Umbilical cord (tissue), 2 donors: ENCODE results near the gene CERS1. TPM values are rescaled to one million over a fixed set of nuclear protein-coding genes. Genes with fewer than 3 reads are reported as not detected.
A peak's percentile ranks its signal among the peaks of the same experiment; 100 is the strongest.
"Not testable (repeated sequence)": the region's sequence is repeated elsewhere in the genome, so short reads cannot be mapped to it uniquely, and the experiment has no call there.

Experiments used
- DNase-seq: peaks from one replicate; pipeline ENCODE4 v3.0.0-alpha.2; 2015; ENCODE audit warnings: low spot score
- total RNA-seq: library from RNA; depleted of rRNA; stranded (reverse); fragments of >200 nt; gene quantifications from one replicate; pipeline ENCODE4 v1.2.3, GENCODE V29; 2014; ENCODE audit warnings: low replicate concordance; ENCODE audit not compliant: insufficient read depth

The CERS1 gene
- total RNA-seq, 1 donor from 2014 or later, result not detected

DNA sequence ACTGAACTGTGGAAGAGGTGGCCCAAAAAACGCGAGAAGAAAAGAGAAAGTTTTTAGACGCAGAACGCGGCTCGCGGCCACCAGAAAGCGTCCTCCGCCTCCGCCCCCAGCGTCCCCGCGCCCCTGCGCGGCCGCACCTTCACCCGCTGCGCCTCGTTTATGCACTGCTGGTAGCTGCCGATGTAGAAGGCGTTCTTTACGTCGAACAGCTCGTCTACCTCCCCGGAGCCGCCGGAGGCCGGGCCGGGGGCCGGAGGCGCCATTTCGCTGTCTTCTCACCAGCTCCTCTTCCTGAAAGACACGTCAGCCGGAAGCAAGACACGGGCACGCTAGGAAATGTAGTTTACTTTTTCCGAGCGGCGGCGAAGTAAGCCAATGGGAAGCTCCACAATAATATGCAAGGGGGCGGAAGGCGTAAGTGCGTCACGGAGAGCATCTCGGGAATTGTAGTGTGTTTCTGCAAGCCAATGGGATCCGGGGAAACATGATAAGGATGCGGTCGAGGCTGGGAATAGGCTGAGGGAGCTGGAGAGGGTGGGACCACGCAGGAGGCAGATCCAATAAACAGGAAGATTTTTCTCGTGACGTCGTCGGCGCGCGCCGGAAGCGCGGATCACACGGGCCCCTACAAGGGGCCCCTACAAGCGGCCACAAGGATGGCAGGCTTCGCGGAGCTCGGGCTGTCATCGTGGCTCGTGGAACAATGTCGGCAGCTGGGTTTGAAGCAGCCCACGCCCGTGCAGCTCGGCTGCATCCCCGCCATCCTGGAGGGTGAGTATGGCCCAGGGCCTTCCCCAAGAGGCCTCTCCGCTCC, 23.3 kb upstream of the CERS1 start, which contains the start of the genes COPE and DDX49:
COPE (minus strand) TSS at position 302 of the 814 bp plus-strand sequence; CDS start at position 263, 39 bp downstream.
DDX49 (plus strand) TSS at position 630 of the 814 bp plus-strand sequence; CDS start at position 657, 27 bp downstream.
- DNase-seq, result peak; percentile 100

DNA sequence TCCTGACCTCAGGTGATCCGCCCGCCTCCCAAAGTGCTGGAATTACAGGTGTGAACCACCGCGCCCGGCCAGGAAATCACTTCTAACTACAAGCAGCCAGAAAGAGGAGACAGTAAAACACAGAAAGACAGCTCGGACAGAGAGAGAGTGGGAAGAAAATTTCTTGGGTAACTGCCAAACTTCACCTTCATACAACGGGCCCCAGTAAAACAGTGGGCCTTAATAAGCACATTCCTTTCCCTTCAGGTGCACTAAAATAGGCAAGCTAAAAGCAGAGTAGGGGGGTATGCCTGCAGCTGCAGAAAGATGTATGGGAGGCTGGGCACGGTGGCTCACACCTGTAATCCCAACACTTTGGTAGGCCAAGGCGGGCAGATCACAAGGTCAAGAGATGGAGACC, 21.6 kb upstream of the CERS1 start:
- not testable (repeated sequence) for DNase-seq

DNA sequence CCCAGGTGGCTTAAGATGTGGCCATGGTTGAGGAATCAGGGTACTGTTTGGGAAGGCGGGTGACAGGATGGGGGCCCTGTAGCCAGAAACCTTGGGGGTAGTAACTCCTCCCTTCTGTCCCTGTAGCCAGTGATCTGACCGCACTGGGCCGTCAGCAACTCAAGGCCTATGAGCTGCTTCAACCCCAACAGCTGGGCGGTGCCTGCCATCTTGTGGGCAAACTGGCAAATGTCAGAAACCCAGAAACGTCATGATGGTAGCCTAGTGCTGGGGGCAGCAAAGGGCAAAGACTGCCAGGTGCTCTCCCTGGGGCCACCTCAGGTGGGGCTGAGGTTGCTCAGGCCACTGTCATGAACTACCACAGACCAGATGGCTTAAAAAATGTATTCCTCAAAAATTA, 19.7 kb upstream of the CERS1 start:
- no peak for DNase-seq

DNA sequence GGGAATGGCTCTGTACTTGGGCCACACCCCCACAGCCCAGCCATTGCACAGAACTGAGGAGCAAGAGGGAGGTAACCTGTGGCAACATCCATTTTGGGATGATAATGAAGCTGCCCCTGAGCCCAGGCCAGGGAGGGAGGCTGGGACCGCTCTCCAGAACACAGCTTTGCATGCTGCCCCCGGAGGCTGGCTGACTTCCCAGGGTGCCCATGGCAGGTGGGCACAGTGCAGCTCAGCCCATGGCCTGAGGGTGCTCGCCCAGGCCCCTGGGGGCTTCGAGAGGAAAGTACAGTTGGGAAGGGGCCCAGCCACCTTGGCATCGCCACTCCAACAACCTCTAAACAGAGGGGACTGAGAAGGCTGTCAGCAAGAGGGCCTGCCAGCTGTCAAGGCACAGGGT, 17.5 kb upstream of the CERS1 start:
- no peak for DNase-seq

DNA sequence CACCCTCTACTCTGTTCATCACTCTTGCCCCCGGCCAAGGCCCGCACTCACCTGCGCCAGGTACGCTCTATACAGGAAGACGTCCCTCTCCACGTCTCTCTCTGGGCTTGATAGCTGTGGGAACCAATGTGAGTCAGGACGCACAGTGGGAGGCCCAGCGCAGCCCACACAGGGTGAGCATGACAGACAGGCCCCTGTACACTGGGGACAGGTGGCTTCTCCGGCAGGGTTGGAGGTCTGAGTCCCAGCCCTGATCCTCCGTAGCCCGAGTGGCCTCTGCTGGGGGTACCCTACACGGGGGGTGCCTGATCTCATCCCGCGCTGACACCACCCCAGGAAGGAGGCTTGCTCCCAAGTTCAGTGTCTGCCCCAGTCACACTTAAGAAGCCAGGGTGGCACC, 17.0 kb upstream of the CERS1 start:
- DNase-seq, result no peak

DNA sequence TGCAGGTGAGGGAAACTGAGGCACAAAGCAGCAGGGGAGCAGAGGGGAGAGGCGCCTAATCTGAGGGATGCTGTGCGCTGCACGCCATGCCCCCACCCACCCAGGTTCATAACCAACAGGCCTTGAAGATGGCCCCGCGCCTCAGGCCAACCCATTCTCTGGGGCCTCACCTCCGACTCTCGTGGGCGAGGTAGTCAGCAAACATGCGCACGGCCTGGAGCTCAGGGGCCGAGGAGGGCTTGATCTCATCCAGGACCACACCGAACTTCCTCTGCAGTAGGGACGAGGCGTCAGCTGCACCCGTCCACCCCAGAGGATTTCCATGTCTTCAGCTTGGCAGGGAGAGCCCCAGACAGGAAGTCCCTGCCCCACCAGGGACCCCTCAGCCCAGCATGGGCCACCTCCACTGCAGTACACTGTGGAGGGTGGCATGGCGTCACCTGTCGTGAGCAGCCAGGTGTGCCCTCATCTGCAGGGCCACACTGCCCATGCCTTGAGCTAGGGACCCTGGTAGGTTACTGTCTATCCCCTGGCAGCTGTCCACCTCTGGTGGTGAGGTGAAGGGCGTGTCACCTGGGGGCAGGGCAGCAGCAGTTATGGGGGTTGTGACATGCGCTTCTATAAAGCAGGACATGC, 15.0 kb upstream of the CERS1 start:
- no peak for DNase-seq

- no peak for DNase-seq
These were observed 14.1 kb upstream of the CERS1 start for GRCh38 chr19:18910010-18910409.

- no peak for DNase-seq
These were observed 13.1 kb upstream of the CERS1 start for GRCh38 chr19:18908917-18909619.

- DNase-seq, result no peak
These were observed 10.9 kb upstream of the CERS1 start for GRCh38 chr19:18906605-18907519.

- DNase-seq, result no peak
These were observed 9.7 kb upstream of the CERS1 start for GRCh38 chr19:18905513-18906236.

DNA sequence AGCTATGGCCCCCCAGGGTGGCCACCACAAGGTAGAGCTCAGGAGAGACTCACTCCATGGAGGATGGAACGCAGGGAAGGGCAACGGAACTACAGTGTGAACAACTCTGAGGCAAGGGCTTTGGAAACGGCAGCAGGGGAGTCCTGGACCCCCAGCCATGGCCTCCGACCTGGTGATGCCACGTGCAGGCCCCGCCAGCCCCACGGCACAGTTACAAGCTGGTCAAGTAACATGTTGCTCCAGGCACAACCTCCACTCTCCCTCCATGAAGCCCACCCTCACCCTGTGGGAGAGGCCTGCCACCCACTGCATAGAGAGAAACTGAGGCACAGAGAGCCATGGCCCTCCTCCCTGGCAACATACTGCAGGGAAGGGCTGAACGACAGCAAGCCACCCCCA, 9.1 kb upstream of the CERS1 start:
- no peak for DNase-seq

GRCh38 chr19:18904334-18905057, 8.5 kb upstream of the CERS1 start:
- no peak for DNase-seq

GRCh38 chr19:18903156-18904037, 7.4 kb upstream of the CERS1 start:
- no peak for DNase-seq

- not testable (repeated sequence) for DNase-seq
These were observed 6.6 kb upstream of the CERS1 start for GRCh38 chr19:18902519-18902918.

DNA sequence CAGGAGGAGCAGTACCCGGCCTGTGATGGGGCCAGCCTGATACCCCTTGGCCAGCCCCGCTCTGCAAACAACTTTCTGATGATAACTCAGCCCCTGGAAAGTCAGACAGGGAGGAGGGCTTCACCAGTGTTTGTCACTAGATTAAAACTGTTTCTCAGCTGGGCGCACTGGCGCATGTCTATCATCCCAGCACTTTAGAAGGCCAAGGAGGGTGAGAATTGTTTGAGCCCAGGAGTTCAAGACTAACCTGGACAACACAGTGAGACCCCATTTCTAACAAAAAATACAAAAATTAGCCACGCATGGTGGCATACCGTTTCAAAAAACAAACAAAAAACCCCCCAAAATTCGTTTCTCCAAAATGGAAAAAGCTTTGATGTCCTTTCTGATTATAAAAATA, 5.5 kb upstream of the CERS1 start:
- no peak for DNase-seq

DNA sequence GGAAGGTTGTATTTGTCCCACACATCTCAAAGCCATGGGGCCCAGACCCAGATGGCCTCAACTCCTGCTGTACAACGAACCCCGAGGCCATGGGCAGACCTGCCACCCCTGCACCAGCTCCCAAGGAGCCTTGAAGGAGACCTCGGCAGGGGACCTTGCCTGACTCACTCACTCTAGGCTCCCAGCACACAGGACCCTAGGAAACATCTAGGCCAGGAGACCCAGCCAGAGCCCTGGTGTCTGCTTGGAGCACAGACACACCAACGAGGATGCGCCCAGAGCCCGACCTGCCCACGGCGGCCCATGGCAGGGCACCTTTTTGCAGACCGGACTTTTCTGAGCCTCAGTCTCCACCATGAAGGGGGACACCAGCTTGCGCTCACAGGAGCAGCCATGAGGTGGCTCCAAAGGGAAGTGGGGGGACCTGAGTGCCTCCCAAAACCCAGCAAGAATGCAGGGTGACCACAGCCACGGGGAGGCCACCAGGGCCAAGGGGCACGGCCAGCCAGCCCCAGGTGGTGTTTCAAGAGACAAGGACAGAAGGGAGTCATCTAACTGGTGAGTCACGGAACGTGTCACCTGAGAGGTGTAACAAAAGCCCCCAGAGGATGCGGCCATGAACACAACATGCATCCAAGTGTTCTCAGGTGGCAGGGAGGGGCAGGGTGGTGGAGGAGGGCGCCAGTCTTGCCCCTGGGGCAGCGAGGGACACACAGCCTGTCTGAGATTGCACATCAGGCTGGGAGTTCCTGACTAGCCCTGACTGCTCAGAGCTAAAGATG, 4.9 kb upstream of the CERS1 start:
- DNase-seq, result no peak

GRCh38 chr19:18899624-18900560, 3.9 kb upstream of the CERS1 start:
- no peak for DNase-seq
